KBM-7 (cell line): ENCODE data around the gene GCLM.
"Not testable (repeated sequence)": the region's sequence is repeated elsewhere in the genome, so short reads cannot be mapped to it uniquely, and the experiment has no call there.

Experiments
- DNase-seq: peaks from one replicate; pipeline ENCODE4 v3.0.0-alpha.2; 2015
- in situ Hi-C: fragments of 300-500 bp; cut with MboI; formaldehyde crosslinking; loops from 2 replicates; pipeline ENCODE4 v1.14.3; 2020; ENCODE audit warnings: low sequenced_read_pairs, low pct_unique_long_range_greater_than_20kb, mixed read lengths

GCLM gene

GRCh38 chr1:93900723-93901504 is 8.3 kb downstream of the GCLM start:
- in situ Hi-C loops: no loop called here
- DNase-seq: no peak

DNA sequence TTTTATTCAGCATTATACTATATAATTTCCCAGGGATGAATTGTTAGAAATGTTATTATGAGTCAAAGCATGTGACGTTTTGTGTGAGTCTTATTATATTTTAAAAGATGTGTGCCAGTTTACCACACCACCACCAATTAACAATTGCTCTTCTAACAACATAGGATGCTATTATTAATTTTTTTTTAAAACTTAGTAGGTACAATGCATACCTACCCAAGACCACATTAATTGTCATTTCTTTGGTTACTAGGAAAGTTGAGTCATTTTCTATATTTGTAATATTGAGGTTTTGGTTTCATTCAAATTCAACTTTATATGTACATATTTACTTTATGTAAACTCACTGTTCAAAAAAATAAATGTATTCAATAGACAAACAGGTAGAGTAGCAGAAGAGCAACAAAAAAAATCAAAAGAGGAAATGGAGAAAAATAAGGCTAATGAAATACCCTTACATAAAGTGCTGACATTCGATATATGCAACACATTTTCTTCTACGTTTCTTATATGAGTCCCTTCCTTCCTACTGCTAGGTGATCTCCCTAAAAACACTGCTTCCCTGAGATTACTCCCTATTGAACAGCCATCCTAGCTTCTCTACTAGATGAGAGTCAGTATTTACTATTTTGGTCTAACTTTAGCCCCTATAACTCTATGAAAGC is 9.6 kb downstream of the GCLM start:
- in situ Hi-C loops: no loop called here
- DNase-seq: no peak

DNA sequence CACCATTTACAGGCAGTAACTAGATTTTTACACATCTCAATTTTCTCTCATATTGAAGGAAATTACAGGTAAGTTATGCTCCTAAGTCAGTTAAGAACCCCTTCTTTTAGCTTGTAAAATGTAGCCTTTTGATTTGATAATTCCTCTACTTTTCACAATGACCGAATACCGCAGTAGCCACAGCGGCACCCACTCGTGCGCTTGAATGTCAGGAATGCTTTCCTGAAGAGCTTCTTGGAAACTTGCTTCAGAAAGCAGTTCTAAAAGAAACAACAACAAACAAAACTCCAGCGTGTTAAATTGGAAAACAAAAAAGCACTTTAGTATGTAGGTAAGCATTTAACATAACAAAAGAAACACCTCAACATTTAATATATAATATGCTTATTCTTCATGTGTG is 20.3 kb downstream of the GCLM start:
- DNase-seq: no peak
- in situ Hi-C loops: no loop called here

DNA sequence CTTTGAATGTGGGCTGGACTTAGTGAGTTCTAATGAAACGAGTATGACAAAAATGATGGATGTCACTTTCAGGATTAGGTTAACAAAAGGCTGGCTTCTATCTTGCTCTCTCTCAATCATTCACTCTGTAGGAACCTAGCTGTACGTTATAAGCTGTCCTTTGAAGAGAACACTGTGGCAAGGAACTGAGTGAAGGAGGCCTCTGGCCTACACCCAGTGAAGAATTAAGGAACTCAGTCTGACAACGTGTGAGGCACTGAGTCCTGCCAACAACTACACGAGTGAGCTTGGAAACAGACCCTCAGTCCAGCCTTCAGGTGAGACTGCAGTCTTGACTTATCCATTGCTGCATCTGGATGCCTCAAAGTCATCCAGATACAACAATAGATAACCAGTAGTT is 27.0 kb downstream of the GCLM start:
- no peak for DNase-seq
- in situ Hi-C loops: no loop called here

- in situ Hi-C loops: no loop called here
- DNase-seq: no peak
Observed at GRCh38 chr1:93880731-93881130, 28.5 kb downstream of the GCLM start.

- peak; percentile 88 for DNase-seq
- in situ Hi-C loops: no loop called here
Observed at GRCh38 chr1:93878889-93879586, 30.2 kb downstream of the GCLM start, which contains the start of gene DNTTIP2. DNTTIP2 (minus strand) TSS chr1:93879206; CDS start chr1:93879148, 58 bp downstream.

- in situ Hi-C loops: no loop called here
- no peak for DNase-seq
Observed at GRCh38 chr1:93878501-93878888, 30.7 kb downstream of the GCLM start.

DNA sequence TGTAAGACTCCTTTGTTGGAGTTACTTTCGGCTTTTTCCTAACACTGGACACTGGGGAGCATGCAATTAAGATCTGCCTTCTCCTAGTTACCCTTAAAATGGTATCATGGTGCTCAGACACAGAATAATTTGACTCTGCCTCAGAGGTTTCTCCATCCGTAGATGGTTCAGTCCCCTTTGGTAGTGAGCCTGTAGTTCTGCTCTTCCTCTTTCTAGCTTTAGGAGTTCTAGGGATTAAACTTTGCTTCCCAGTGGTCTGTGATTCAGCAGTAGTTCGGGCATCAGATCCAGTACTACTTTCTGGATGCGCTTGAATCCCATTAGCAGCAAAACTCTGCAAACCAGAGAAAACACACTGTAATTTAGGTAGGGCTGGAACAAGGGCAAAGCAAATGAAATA is 31.7 kb downstream of the GCLM start:
- in situ Hi-C loops: no loop called here
- no peak for DNase-seq

DNA sequence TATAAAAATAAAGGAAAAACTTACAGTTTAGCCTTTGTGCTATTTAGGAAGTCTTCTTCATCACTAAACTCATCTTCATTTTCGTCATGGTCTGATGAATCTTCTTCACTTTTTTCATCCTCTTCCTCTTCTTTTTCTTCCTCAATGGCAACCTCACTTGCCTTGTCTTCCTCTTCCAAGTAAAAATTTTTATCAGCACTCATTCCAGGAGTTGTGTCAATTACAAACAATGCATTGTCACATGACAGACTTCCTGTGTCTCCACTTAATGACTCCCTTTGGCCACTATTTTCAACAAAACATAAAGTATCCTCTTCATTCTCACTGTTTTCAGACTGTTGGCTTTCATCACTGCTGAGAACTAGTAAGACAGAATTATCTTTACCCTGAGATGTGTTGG is 33.0 kb downstream of the GCLM start:
- in situ Hi-C loops: no loop called here
- peak; percentile 11 for DNase-seq

DNA sequence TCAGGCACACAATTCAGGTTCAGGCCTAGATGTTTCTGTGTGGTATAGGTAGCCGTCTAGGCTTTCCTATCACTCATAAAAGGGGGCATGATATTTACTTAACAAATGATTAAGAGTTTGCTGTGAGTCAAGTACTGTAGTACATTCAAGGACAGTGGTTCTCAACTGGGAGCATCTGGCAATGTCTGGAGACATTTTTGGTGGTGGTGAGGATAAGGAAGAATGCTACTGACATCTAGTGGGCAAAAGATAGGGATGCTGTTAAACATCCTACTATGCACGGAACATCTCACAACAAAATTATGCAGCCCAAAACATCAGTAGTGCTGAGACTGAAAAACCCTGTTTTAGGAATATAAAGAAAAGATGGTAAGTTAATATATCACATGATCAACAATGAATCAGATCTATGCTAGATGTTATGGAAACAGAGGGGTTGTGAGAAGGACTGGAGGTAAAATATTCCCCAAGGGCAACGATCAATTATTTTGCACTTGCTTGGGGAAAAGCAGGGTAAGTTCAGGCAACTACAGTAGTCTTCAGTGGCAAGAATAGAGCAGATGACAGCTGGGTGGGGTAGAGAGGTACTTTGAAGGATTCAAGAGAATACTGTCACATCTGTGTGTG is 35.1 kb downstream of the GCLM start:
- in situ Hi-C loops: no loop called here
- DNase-seq: peak; percentile 52

DNA sequence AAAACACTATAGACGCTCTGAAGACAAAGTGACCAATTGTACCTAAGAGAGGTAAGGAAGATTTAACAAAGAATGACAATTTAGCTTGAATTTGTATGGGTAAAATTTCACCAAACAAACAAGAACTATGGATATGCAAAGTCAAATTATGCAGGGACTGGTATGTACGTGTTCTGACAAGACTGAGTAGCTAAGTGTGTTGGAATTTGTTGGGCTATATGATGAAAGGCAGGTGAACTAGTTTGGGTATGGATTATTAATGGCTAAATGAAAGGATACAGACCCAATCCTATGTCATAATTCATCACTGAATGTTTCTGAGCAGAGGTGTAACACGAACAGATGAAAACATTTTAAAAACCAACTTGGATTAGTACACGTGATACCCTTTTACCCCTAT is 37.9 kb downstream of the GCLM start:
- in situ Hi-C loops: no loop called here
- DNase-seq: no peak

DNA sequence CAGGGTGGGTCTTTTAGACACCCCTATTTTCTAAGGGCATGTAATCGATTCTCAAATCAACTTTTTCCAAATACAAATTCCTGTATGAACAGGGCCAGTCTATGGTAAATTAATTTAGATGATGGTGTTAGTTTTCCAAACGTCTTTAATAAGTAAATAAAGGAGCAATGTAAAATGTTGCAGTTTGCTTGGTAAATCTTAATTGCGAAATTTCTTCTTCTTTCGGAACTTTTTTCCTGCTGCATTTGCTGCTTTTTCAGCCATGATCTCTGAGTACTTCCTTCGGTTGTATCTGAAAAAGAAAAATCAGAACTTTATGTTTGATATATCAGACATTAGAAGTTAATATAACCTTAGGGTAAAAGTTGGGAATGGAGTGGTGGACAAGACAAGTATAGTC is 39.6 kb downstream of the GCLM start:
- in situ Hi-C loops: no loop called here
- DNase-seq: no peak

GRCh38 chr1:93868492-93868891 is 40.7 kb downstream of the GCLM start:
- in situ Hi-C loops, DNase-seq: not testable (repeated sequence)

DNA sequence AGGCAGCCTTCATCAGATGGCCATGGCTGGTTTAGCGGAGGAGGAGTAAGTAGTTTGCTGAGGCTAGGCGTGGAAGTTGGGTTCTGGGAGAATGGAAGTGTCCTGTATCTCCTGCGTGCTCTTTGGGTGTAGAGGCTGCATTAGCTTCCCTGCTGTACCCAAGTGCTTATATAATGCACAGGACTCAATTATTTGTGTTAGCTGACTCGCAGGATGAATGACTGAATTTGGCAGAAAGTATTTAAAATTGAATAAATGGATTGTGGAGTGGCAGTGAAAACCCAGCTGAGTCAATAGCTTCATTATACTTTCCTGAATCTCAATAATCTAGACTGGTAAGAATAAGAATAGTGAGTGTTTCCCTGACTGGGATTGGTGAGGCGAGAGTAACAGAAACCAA is 44.0 kb downstream of the GCLM start:
- in situ Hi-C loops: no loop called here
- no peak for DNase-seq

GRCh38 chr1:93864175-93864574 is 45.1 kb downstream of the GCLM start:
- no peak for DNase-seq
- in situ Hi-C loops: no loop called here

- DNase-seq, in situ Hi-C loops: not testable (repeated sequence)
Observed at GRCh38 chr1:93857653-93858052, 51.6 kb downstream of the GCLM start.

DNA sequence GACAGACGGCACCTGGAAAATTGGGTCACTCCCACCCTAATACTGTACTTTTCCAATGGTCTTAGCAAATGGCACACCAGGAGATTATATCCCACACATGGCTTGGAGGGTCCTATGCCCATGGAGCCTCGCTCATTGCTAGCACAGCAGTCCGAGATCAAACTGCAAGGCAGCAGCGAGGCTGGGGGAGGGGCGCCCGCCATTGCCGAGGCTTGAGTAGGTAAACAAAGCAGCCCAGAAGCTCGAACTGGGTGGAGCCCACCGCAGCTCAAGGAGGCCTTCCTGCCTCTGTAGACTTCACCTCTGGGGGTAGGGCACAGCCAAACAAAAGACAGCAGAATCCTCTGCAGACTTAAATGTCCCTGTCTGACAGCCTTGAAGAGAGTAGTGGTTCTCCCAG is 53.2 kb downstream of the GCLM start:
- in situ Hi-C loops, DNase-seq: not testable (repeated sequence)

DNA sequence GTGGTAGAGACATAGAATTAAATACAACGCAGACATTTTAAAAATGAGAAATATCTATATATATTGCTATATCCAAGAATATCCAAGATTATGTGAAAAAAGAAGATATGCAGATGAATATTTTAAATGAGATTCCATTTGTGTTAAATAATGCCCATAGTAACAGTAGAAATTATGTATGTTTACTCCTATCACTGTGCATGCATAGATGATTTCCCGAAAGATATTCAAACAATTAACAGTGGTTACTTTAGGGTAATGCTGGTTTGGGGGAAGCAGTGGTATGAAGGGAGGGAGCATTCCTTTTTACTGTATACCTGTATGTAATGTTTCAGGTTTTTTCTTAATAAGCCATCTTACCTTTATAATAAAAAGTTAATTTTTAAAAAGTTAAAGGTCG is 55.3 kb downstream of the GCLM start:
- in situ Hi-C loops: no loop called here
- no peak for DNase-seq

- in situ Hi-C loops: no loop called here
- DNase-seq: no peak
Observed at GRCh38 chr1:93851878-93852277, 57.4 kb downstream of the GCLM start.

- in situ Hi-C loops: no loop called here
- no peak for DNase-seq
Observed at GRCh38 chr1:93851327-93851712, 57.9 kb downstream of the GCLM start.
